Lower lobe of right lung (tissue), 2 donors: ENCODE data around the gene MRPS7. TPM values are rescaled to one million over a fixed set of nuclear protein-coding genes. Genes with fewer than 3 reads are reported as not detected.

Source experiments
- ATAC-seq, 2 donors: fragments of 200-7000 bp; cut with Tn5 transposase; one replicate each; pipeline ENCODE4 v1.9.1; 2020 to 2022; ENCODE audit warnings: mild to moderate bottlenecking in 2 of 2, moderate library complexity in 2 of 2
- DNase-seq: peaks from one replicate; pipeline ENCODE4 v3.0.0-alpha.2; 2020
- H3K27ac ChIP-seq: fragments of 200-600 bp; one replicate; pipeline ENCODE4 v1.8.0; 2022
- H3K27me3 ChIP-seq: fragments of 200-600 bp; one replicate; pipeline ENCODE4 v1.8.0; 2022; ENCODE audit warnings: low read depth
- H3K36me3 ChIP-seq: fragments of 200-600 bp; one replicate; pipeline ENCODE4 v1.8.0; 2022; ENCODE audit warnings: mild to moderate bottlenecking
- H3K4me1 ChIP-seq: fragments of 200-600 bp; one replicate; pipeline ENCODE4 v1.8.0; 2022
- H3K4me3 ChIP-seq: fragments of 200-600 bp; one replicate; pipeline ENCODE4 v1.8.0; 2022; ENCODE audit warnings: mild to moderate bottlenecking
- H3K9me3 ChIP-seq: fragments of 200-600 bp; one replicate; pipeline ENCODE4 v1.8.0; 2022
- CTCF ChIP-seq: fragments of 200-600 bp; IDR thresholded peaks from one replicate; pipeline ENCODE4 v1.8.0; 2022; ENCODE audit warnings: antibody characterized with exemption, mild to moderate bottlenecking
- intact Hi-C: fragments of 100-400 bp; cut with DNase I; formaldehyde crosslinking; loops from one replicate; pipeline ENCODE4 v1.11.0; 2022
- total RNA-seq: library from RNA; stranded (reverse); fragmentation: NEBNext Ultra II Directional; extraction: Animal tissue kit (Norgen Biotek cat#: 25700); gene quantifications from one replicate; pipeline ENCODE4 v1.2.1, GENCODE V29; 2021
- donor health status: DM: no; HTN: yes; CAD: no; lungs with severe emphysema.

MRPS7 gene
- total RNA-seq, 1 donor from 2014 or later, result 38.3 TPM

- DNase-seq (no peak), ATAC-seq (no peak)
- H3K4me3 ChIP-seq, result no peak overlapping the region
- intact Hi-C loops, result no loop called here
- H3K27ac ChIP-seq, result no peak overlapping the region
- peaks cover 19% of the 10 kb centered on the region for H3K4me1 ChIP-seq
- TF ChIP-seq CTCF, result no peak
- H3K27me3 ChIP-seq, result no peaks in the 10 kb centered on the region
- H3K36me3 ChIP-seq, result no peaks in the 10 kb centered on the region
- H3K9me3 ChIP-seq, result no peaks in the 10 kb centered on the region
Measured at GRCh38 chr17:75300280-75300679, 38.6 kb downstream of the MRPS7 start.

- Histone ChIP-seq H3K4me1 (peaks cover 17% of the 10 kb centered on the region), H3K27ac (peak overlapping the region; percentile 46), H3K36me3 (no peaks in the 10 kb centered on the region), H3K9me3 (no peaks in the 10 kb centered on the region), H3K4me3 (no peak overlapping the region), H3K27me3 (no peaks in the 10 kb centered on the region)
- TF ChIP-seq CTCF, result no peak
- DNase-seq (no peak), ATAC-seq (peak; percentile 55 to 60)
- intact Hi-C loops, result no loop called here
Measured at GRCh38 chr17:75301049-75301448, 39.4 kb downstream of the MRPS7 start.

GRCh38 chr17:75301502-75302206, 40.0 kb downstream of the MRPS7 start:
- Histone ChIP-seq H3K27me3 (no peaks in the 10 kb centered on the region), H3K27ac (peak overlapping the region; percentile 46), H3K4me3 (no peak overlapping the region), H3K4me1 (peaks cover 12% of the 10 kb centered on the region), H3K9me3 (no peaks in the 10 kb centered on the region), H3K36me3 (no peaks in the 10 kb centered on the region)
- peak; percentile 65 for DNase-seq
- no peak for TF ChIP-seq CTCF
- peak; percentile 68 to 73 for ATAC-seq
- intact Hi-C loops, result no loop called here

GRCh38 chr17:75307957-75308731, 46.5 kb downstream of the MRPS7 start:
- DNase-seq (no peak), ATAC-seq (no peak)
- no peak overlapping the region for H3K4me3 ChIP-seq
- peaks cover 20% of the 10 kb centered on the region for H3K4me1 ChIP-seq
- no peaks in the 10 kb centered on the region for H3K27me3 ChIP-seq
- H3K9me3 ChIP-seq, result no peaks in the 10 kb centered on the region
- H3K27ac ChIP-seq, result peak overlapping the region; percentile 77
- intact Hi-C loops, result no loop called here
- H3K36me3 ChIP-seq, result no peaks in the 10 kb centered on the region
- TF ChIP-seq CTCF, result no peak

GRCh38 chr17:75308732-75309629, 47.3 kb downstream of the MRPS7 start:
- Histone ChIP-seq H3K4me3 (no peak overlapping the region), H3K27me3 (no peaks in the 10 kb centered on the region), H3K4me1 (peaks cover 22% of the 10 kb centered on the region), H3K27ac (peak overlapping the region; percentile 77), H3K9me3 (no peaks in the 10 kb centered on the region), H3K36me3 (no peaks in the 10 kb centered on the region)
- DNase-seq (peak; percentile 74), ATAC-seq (peak; percentile 57 to 68)
- TF ChIP-seq CTCF, result no peak
- intact Hi-C loops, result no loop called here
